Tibial nerve (tissue), 4 donors: ENCODE measurements around the gene LIMK1.

Experiments used
- EP300 ChIP-seq, 2 donors: sonication (generic); formaldehyde crosslinking; IDR thresholded peaks; one replicate each; pipeline ENCODE4 v1.6.1; 2017; ENCODE audit warnings: antibody characterized with exemption in 2 of 2, mild to moderate bottlenecking in 1 of 2
- POLR2A ChIP-seq, 2 donors: fragments of 450-650 bp; IDR thresholded peaks; one replicate each; pipeline ENCODE4 v1.6.1; 2017; ENCODE audit warnings: antibody characterized with exemption in 2 of 2, mild to moderate bottlenecking in 2 of 2, moderate library complexity in 2 of 2
- TF ChIP-seq, protein P1 (sequence below), 5 experiments: fragments of 200-600 bp in 3 of 5; fragments of 450-650 bp in 2 of 5; sonication (generic) in 3 of 5; IDR thresholded peaks; one replicate each; pipeline ENCODE4 v1.5.1; 2016 to 2019; ENCODE audit warnings: antibody characterized with exemption in 5 of 5, mild to moderate bottlenecking in 3 of 5, moderate library complexity in 2 of 5

DNA sequence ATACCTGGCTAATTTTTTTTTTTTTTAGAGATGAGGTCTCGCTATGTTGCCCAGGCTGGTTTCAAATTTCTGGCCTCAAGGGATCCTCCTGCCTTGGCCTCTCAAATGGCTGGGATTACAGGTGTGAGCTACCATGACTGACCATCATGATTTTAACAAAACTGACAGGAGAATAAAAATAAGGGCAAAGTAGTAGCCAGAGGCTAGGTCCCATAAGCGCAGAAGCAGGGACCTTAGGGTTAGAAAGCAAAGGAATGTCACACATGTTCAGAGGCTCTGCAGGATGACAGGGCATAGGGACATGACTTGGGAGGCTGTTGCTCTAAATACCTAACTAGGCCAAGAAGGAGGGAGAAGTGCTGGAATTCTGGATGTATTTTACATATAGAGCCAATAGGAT lies 5.1 kb upstream of the LIMK1 start:
- TF ChIP-seq, protein P1, sequence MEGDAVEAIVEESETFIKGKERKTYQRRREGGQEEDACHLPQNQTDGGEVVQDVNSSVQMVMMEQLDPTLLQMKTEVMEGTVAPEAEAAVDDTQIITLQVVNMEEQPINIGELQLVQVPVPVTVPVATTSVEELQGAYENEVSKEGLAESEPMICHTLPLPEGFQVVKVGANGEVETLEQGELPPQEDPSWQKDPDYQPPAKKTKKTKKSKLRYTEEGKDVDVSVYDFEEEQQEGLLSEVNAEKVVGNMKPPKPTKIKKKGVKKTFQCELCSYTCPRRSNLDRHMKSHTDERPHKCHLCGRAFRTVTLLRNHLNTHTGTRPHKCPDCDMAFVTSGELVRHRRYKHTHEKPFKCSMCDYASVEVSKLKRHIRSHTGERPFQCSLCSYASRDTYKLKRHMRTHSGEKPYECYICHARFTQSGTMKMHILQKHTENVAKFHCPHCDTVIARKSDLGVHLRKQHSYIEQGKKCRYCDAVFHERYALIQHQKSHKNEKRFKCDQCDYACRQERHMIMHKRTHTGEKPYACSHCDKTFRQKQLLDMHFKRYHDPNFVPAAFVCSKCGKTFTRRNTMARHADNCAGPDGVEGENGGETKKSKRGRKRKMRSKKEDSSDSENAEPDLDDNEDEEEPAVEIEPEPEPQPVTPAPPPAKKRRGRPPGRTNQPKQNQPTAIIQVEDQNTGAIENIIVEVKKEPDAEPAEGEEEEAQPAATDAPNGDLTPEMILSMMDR (IDR thresholded peaks at IDR 0.05) = no peak
- TF ChIP-seq POLR2A (IDR thresholded peaks at IDR 0.05) (no peak), EP300 (IDR thresholded peaks at IDR 0.05) (no peak)
